ENCODE results near the gene C7orf25.

The C7orf25 gene

DNA sequence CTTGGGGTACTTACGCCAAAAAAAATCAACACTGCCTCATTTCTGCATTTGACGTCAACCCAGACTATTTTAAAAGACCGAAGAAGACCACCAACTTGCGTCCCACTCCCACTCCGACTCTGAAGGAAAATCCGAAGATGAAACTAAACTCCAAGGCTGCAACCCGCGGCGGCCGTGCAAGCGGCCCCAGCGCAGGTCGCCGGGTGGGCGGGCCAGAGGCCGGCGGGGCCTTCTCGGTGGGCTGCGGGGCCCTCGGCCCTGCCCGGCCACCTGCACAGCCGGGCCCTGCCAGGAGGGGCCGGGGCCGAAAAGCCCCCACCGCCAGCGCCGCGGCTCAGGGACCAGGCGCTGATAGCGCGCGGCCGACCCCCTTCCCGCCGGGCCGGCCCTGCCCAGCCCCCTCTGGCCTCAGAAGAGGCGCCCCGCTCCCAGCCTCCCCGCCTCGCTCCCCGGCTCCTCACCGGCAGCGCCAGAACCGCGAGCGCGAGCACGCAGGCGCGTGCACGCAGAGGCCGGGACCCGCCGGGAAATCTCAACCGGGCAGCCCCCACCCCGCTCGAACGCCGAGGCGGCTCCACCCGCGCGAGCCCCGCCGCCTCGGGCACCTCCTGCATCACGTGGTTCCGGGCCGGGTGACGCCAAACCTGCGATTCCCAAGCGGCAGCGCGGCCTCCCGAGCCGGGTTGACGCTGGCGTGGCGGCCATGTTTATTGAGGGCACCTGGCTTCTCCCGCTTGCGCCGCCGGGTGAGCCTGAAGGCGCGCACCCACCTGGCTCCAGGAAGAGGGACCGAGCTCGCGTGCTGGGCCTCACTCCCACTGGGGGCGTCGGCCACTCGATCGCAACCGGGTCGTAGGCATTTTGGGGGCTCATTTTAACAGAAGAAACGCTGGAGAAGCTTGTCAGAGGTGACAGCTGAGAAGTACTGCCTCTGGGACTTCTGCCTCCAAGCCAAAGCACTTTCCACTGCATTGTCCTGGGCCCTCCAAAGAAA is at the start of gene C7orf25:
Gene C7orf25, minus strand, starts transcription at position 617 of the 994 bp plus-strand sequence. CDS start 1,170 bp downstream, outside the sequence.
- peak; percentile 97 for DNase-seq

DNA sequence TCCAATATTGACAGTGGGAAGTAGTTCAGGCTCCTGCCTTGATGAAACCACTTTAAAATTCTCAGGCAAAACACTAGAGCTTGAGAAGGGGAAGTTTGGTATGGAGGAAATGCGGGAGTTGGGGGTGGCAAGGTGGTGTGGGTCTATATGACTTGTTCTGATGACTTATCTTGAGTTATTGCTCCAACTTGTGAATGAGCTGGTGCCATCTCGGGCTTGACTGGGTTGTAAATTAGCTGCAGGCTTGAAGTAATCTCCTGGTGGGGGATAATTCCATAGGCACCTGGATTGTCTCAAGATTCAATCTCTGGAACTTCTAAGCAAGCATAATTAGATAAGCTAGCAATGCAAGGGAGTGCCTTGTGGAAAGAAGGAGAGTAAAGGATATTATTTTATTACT is 49.3 kb upstream of the C7orf25 start:
- peak; percentile 50 for DNase-seq

DNA sequence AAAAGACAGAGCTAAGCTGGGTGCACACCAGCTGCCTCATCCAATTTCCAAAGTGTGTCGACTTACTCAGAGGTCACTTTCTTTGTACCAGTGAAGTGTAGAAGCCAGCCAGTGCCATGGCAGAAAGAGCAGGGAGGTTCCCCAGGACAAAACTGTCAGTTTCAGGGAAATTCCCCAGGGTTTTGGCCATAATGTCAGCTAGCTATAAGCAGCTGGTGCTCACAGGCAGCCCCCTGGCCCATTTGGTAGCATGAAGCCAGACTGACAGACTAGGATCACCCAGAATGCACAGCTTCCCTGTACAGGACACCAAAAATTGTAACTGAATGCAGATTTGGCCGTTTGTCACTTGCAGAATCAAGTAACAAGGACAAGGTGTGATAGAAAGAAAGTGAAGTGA is 48.9 kb upstream of the C7orf25 start:
- DNase-seq, result peak; percentile 23

DNA sequence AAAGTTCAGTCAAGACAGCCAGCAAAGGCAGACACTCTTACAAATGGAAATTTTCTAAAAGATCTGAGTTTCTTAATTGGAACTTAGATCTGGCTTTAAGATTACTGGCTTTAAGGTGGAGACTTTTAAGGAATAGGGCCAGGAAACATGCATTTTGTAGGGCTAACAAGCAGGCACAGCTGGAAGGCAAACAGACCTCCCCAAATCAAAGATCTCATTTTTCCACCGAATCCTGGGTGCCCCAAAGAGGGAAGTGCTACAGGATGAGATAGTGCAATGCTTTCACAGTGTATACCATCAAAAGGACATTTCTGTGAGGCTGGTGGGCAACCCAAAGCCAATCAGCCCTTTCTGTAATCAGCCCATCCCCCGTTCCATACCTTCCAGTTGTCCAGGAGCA is 47.7 kb upstream of the C7orf25 start:
- no peak for DNase-seq

DNA sequence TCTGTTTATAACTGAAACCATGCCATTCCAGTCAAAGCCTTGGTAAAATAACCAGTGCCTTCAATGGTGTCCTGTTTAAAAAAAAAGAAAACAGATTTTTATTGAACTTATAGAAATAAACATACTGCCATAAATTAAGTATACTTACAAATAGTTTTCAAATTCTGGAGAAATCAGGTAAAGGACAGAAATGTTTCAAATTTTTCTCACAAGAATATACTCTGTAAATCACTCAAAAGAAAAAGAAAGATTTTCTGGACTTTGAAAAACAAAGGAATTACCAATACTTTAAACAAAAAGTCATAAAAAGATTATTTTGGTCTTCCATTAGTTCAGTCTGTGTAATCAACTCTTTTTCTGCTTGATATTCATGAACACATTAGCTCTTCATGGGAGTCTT is 44.2 kb upstream of the C7orf25 start:
- no peak for DNase-seq

DNA sequence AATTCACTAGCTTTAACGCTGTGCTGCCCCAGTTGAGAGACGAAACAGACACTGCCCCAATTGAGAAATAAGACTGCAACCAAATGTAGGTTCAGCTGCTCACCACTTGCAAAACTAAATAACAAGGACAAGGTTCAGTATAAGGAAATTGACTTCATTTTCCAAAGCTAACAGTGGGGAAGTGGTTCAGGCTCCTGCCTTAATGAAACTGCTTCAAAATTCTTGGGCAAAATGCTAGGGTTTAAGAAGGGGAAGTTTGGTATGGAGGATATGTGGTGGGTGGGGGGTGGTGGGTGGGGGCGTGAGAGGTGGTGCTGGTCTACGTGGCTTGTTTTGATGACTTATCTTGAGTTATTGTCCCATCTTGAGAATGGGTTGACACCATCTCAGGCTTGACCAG is 42.1 kb upstream of the C7orf25 start:
- no peak for DNase-seq

DNA sequence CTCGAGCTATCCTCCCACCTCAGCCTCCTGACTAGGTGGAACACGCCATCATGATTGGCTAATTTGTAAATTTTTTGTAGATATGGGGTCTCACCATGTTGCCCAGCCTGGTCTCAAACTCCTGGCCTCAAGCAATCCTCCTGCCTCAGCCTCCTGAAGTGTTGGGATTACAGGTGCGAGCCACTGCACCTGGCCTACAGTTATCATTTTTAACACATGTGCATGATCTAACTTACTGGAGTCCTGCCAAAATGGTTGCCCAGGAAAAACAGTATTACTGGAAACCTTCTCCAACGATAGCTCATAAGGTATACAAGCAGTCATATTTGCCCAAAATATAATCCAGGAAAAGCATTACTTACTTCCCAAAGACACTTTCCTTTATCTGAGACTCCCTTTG is 40.5 kb upstream of the C7orf25 start:
- no peak for DNase-seq

DNA sequence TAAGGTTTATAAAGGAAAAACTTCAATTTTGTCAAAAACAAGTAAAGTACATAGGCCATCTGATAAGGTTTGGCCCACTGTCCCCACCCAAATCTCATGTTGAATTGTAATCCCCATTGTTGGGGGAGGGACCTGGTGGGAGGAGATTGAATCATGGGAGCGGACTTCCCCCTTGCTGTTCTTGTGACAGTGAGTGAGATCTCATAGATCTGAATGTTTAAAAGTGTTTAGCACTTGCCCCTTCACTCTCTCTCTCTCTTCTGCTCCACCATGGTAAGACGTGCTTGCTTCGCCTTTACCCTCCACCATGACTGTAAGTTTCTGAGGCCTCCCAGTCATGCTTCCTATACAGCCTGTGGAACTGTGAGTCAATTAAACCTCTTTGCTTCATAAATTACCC is 38.5 kb upstream of the C7orf25 start:
- no peak for DNase-seq

DNA sequence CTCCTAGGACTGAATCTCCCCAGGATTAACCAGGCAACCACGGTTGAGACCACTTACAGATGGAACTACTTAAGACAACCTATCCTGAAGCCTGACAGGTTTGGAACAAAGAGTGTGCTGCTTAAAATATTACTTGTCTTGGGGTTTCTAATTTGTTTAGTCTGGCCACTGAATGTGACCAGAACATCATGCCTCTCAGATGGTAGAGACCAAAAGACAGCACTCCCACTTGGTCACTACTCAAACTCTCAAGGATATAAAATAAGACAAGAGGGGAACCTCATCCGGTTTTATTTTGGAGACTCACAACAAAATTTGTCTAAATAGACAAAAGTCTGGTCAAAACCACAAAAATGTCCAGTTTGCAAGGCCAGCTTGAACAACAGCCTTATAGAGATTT is 35.7 kb upstream of the C7orf25 start:
- DNase-seq, result peak; percentile 5

DNA sequence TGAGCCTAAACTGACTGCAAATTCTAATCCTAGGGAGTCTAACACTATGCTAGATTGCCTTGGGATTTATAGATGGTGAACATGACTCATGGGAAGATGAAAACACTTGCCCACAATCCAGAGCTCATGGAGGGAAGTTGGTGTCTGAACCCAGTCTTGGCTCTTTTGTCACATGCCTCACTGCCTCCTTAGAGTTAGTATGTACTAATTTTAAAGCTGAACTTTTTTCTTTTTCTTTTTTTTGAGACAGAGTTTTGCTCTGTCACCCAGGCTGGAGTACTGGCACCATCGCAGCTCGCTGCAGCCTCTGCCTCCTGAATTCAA is 34.7 kb upstream of the C7orf25 start:
- DNase-seq, result no peak

DNA sequence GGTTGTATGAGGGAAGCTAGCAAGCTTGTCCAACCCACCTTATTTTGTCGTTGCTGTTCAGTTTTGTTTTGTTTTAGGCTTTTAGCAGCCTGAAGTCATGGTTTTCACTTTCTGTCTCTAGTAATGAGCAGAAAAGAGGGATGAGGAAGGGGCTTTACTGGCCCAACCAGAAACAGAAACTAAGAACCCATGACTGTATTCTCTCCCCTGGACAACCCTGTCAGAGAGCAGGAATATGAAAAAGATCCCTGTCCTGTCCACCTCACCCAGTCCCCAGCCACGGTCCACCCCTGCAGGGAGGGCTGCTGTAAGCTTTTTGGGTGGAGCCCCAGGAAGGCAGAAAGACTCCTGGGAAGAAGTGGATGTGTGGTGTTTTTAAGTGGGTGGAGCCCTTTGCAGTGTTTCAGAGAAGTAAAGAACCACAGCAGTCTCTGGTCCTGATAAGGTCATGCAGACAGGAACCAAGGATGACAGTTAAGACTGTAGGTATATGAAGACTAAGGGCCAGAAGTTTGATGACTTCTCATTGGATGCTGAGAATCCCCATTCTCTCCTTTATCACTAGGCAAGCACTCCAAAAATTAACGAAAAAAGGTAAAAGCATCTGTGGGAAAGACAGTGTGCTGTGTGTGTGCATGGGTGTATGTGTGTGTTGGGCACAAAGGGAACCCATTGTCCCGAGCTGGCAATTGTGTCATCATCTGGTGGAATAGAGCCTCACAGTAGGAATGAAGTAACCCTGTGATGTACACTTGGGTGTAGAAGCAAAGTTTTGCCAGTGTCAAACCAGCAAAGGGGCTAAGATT is 34.2 kb upstream of the C7orf25 start:
- DNase-seq, result no peak

DNA sequence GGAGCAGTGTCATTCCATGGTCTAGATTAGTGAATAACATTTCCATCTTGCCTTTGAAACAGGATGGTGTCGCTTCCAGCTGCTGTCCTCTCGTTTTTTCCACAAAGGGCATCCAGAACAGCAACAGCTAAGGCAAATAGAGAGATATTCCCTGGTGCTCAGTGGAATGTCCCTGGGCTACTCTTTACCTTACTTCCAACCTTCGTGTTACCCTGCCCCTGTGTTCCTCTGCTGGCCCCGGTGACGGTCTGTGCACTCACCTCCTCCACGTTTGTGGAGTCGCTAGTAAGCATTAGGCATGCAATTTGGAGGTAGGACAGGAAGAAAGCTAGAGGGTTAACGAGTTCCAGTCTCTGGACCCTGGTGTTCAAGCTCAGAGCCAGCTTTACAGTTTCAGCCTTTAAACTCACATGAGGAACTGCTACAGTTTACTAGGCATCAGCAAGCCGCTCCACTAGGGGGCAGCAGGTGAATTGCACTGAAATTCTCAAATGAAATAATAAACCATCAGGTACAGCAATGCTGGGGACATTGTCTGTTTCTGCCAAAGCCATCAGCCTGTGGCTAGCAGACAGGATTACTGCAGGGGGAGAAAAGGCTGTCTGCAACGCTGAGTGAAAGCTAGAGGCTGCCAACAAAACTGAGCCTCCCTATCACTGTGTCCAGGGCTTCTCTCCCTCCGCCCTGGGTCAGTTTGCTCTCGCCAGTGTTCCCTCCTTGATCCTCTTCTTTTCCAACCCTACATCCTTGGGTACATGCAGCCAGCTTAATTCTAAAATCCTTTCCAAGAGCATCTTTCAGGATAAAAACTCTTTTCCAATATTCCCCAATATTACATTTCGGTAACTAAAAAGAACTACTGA is 29.3 kb upstream of the C7orf25 start:
- DNase-seq, result peak; percentile 85

DNA sequence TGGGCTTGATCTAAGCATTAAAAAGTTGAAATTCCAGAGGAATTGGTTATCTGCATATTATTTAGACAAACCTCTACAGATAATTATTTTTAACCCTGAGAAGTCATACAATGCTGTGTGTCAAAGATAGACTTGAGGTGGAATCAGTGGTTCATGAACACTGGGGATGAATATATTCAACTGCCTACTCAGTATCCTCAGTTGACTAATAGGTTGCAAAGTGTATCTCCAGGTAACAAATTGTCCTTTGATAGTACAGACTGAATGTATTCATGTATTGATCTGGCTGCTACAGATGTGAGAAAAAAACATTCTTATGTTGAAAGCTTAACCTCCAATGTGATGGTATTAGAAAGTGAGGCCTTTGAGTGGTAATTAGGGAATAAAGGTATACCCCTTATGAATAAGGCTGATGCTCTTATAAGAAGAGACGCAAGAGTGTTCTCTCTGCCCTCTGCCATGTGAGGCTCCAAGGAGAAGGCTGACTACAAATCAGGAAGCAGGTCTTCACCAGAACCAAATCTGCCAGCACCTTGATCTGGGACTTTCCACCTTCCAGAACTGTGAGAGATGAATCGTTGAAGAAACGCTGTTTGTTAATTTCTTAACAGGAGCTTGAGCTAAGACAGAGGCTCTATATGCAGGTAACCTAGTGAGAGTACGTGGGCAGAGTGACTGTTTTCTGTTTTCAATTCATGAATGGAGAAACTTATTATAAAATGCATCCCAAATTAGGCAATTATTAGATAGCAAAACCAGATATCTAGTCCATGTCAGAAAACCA is 27.8 kb upstream of the C7orf25 start:
- no peak for DNase-seq

DNA sequence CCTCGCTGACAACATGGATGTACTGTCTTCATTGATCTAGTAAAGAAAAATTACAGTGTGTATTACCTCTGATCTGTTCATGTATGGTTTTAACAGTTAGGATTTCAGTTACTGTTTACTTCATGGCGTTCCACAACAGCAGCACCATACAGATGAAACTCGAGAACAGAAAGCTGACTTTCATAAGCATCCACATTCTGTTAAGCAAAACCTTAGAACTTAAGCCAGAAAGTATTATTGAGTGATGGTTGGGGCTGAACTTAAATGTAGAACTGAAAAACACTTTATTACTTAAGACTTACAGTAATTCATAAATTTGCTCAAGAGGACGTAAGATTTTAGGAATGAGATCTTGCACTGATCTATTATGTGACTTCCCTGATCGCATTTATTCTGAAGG is 24.0 kb upstream of the C7orf25 start:
- no peak for DNase-seq

DNA sequence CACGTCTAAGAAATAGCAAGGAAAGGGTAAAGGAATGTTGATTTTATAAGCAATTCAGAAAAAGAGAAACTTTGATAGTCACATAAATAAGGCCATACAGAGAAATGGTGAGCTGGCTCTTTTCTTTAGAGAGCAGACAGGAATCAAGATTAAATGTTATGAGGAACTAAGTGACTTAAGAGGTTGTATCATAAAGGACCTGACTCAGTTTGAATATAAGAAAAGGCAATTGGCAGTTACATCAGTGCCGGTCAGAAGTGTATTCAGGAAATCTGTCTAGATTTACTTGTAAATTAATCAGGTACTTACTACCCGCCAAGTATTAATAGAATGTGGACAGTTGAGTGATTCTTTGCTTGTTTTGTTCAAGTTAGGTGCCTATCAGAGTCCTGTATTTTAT is 22.4 kb upstream of the C7orf25 start:
- no peak for DNase-seq

DNA sequence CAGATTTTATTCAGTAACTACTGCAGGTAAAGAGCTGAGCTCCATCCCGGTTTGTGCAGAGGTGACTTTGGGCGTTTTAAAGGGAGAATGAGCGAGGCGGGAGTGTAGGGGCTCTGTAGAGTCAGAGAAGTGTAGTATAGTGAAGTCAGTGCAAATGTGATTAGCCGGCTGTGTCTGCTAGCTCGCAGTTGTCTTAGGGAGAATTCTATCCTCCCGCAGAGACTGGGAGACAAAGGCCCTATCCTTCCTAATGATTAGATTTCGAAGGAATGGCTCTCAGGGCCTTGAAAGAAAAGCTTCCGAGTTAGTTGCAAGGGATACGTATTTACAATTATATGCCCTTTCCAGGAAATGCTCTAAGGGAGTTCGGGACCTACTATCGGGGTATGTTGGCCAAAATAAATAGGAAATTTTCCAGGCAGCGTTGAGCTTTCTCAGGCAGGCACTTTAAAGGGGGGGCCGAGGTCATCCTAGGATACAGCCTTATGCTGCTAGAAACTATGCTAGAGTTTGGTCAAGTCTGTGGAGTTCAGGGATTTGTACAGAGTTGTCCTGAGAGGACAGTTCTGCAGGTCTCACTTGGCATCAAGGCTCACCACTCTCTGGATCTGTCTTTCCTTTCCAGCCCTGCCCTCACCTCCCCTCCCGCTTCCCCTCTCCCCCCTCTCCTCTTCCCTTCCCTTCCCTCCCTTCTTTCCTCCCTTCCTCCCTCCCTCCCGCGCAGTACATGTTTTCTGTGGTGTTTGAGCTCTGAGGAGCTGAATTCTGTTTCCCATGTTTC is 21.1 kb upstream of the C7orf25 start:
- peak; percentile 72 for DNase-seq

DNA sequence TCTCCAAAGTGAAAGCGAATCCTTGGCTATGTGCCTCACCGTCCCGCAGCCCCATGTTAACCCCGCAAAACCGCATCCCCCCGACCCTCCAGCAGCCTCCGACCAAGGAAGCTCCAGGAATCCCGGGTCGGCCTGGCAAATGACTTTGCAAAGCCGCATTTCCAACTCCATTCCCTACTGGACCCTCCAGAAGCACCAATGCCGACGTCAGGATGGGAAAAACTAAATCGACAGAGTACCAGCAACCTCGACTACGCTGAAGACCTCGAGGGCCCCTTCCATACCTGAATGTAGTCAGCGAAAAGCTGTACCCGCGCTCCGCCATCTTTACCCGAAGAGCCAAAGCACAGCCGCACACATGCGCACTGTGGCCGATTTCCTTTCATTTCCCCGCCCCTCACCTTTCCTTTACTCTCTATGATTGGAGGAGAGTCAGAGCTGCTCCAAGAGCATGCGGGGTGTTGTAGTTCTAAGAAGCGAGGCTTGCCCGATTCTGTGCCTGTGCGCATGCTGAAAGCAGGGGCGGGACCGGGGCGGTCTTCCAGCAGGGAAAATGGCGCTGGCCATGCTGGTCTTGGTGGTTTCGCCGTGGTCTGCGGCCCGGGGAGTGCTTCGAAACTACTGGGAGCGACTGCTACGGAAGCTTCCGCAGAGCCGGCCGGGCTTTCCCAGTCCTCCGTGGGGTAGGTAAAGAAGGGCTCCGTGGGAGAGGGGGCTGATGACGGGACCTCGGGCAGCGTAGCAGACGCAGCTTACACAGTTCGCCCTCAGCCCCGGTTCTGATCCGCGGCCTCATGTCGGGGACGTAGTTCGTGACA is 20.2 kb upstream of the C7orf25 start, which contains the start of the genes MRPL32 and PSMA2:
Gene MRPL32, plus strand, starts transcription at position 543 of the 818 bp plus-strand sequence. Its CDS starts 11 bp downstream, at position 554.
Gene PSMA2, minus strand, starts transcription at position 341 of the 818 bp plus-strand sequence. Its CDS starts 16 bp downstream, at position 325.
- peak; percentile 99 for DNase-seq

DNA sequence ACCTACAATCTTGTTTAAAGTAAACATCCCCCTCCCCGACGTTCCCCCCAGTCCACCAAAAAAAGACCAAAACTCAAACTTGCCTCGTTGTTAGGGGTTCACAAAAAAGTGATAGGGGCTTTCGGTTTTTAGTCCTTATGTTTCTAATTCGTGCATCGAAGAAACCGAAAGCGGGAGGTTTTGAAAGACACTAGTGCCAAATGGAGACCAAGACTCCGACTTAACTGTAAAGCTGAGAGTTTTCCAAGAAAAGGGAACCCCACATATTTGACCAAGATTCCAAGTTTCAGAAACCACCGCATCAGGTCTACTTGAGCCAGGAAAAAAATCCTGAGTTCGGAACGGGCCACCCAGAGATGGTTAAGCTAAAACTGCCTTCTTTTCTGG is 19.6 kb upstream of the C7orf25 start:
- no peak for DNase-seq

DNA sequence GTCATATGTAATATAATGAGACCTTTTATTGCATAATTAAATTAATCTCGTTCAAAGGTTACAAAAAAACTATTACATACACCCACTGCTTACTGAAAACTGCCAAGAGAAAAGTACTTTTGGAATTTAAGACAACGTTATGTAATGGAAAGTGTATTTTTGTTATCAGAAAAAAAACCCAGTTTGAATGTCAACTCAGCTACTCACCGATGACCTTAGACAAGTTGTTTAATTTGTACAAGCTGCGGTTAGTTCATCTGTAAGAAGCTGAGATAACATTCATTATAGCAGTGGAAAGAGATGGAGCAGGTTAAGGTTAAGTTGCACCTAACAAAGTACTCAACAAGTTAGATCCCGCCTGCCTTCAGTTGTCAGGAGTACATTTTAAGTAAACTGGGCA is 19.0 kb upstream of the C7orf25 start:
- DNase-seq, result no peak

DNA sequence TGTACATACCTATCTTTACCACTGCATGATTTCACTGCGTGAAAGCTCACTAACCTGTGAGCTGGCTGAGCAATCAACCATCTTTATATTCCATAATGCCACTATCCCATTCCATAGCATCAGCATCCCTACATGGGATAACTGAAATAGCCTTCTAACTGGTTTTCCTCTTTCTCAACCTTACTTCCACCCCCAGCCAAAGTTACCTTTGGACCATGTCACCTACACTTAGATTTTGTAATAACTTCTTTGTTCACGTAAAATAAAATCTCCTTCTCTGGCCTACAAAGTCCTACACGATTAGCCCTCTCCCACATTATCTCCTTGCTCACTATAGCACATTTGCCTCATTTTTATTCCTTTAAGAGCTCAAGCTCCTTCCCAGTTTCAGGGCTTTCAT is 17.6 kb upstream of the C7orf25 start:
- no peak for DNase-seq

Data from NCI-H82 (cell line).